Adipocyte (in vitro differentiated cells): ENCODE data around the gene CETN3.
A peak's percentile ranks its signal among the peaks of the same experiment; 100 is the strongest.

Source experiments
- DNase-seq: peaks from one replicate; pipeline ENCODE4 v3.0.0-alpha.2; 2015; ENCODE audit warnings: low read depth
- H3K27me3 ChIP-seq: replicated peaks from 2 replicates; pipeline ENCODE4 v1.7.0; 2013; ENCODE audit warnings: mild to moderate bottlenecking, low read length, moderate library complexity; ENCODE audit not compliant: control insufficient read depth, insufficient read depth
- H3K36me3 ChIP-seq: 2 replicates; pipeline ENCODE4 v1.7.0; 2013; ENCODE audit warnings: low read length, mild to moderate bottlenecking, moderate library complexity; ENCODE audit not compliant: control insufficient read depth, insufficient read depth, severe bottlenecking
- H3K4me1 ChIP-seq: 2 replicates; pipeline ENCODE4 v1.7.0; 2013; ENCODE audit warnings: mild to moderate bottlenecking, low read length, moderate library complexity; ENCODE audit not compliant: control insufficient read depth, insufficient read depth
- H3K4me3 ChIP-seq: 2 replicates; pipeline ENCODE4 v1.7.0; 2013; ENCODE audit warnings: mild to moderate bottlenecking, low read length, moderate library complexity
- H3K9ac ChIP-seq: 2 replicates; pipeline ENCODE4 v1.7.0; 2013; ENCODE audit warnings: mild to moderate bottlenecking, low read length, moderate library complexity
- H3K9me3 ChIP-seq: 2 replicates; pipeline ENCODE4 v1.7.0; 2013; ENCODE audit warnings: mild to moderate bottlenecking, low read length, moderate library complexity; ENCODE audit not compliant: control insufficient read depth

Gene CETN3

GRCh38 chr5:90406466-90406865, 3.1 kb downstream of the CETN3 start:
- H3K9ac ChIP-seq = no peak overlapping the region
- H3K36me3 ChIP-seq = peaks cover 11% of the 10 kb centered on the region
- peak; percentile 5 for DNase-seq
- no peaks in the 10 kb centered on the region for H3K9me3 ChIP-seq
- no peak overlapping the region for H3K4me3 ChIP-seq
- H3K4me1 ChIP-seq = peaks cover 27% of the 10 kb centered on the region
- no peaks in the 10 kb centered on the region for H3K27me3 ChIP-seq

GRCh38 chr5:90402521-90403255, 6.9 kb downstream of the CETN3 start:
- Histone ChIP-seq H3K9me3 (no peaks in the 10 kb centered on the region), H3K27me3 (no peaks in the 10 kb centered on the region), H3K4me1 (peaks cover 10% of the 10 kb centered on the region), H3K36me3 (peaks cover 27% of the 10 kb centered on the region), H3K4me3 (no peak overlapping the region), H3K9ac (no peak overlapping the region)
- DNase-seq = peak; percentile 42

- Histone ChIP-seq H3K36me3 (peaks cover 19% of the 10 kb centered on the region), H3K9me3 (no peaks in the 10 kb centered on the region), H3K27me3 (no peaks in the 10 kb centered on the region), H3K4me1 (peaks cover 6% of the 10 kb centered on the region), H3K4me3 (no peak overlapping the region), H3K9ac (no peak overlapping the region)
- DNase-seq = no peak
Measured at GRCh38 chr5:90399251-90399650, 10.3 kb downstream of the CETN3 start.

GRCh38 chr5:90398726-90399125, 10.8 kb downstream of the CETN3 start:
- H3K27me3 ChIP-seq = no peaks in the 10 kb centered on the region
- H3K4me1 ChIP-seq = peaks cover 6% of the 10 kb centered on the region
- DNase-seq = no peak
- H3K9ac ChIP-seq = no peak overlapping the region
- H3K36me3 ChIP-seq = peaks cover 23% of the 10 kb centered on the region
- no peak overlapping the region for H3K4me3 ChIP-seq
- no peaks in the 10 kb centered on the region for H3K9me3 ChIP-seq

- no peak for DNase-seq
- H3K36me3 ChIP-seq = peaks cover 23% of the 10 kb centered on the region
Measured at GRCh38 chr5:90395005-90395404, 14.6 kb downstream of the CETN3 start.

GRCh38 chr5:90390928-90391327, 18.6 kb downstream of the CETN3 start:
- H3K4me3 ChIP-seq = no peak overlapping the region
- no peak overlapping the region for H3K9ac ChIP-seq
- no peaks in the 10 kb centered on the region for H3K27me3 ChIP-seq
- no peaks in the 10 kb centered on the region for H3K9me3 ChIP-seq
- H3K36me3 ChIP-seq = peaks cover 4% of the 10 kb centered on the region
- no peak for DNase-seq
- H3K4me1 ChIP-seq = peaks cover 4% of the 10 kb centered on the region

More at GRCh38 chr5:90395005-90395404, 14.6 kb downstream of the CETN3 start:
- H3K4me1 ChIP-seq = peaks cover 4% of the 10 kb centered on the region
- no peaks in the 10 kb centered on the region for H3K9me3 ChIP-seq
- H3K9ac ChIP-seq = no peak overlapping the region
- no peaks in the 10 kb centered on the region for H3K27me3 ChIP-seq
- no peak overlapping the region for H3K4me3 ChIP-seq

- Histone ChIP-seq H3K27me3 (no peaks in the 10 kb centered on the region), H3K4me1 (peaks cover 4% of the 10 kb centered on the region)
Measured at GRCh38 chr5:90390326-90390725, 19.2 kb downstream of the CETN3 start.

GRCh38 chr5:90387508-90387907, 22.0 kb downstream of the CETN3 start:
- no peak overlapping the region for H3K9ac ChIP-seq
- H3K9me3 ChIP-seq = no peaks in the 10 kb centered on the region
- no peak for DNase-seq
- H3K4me1 ChIP-seq = peaks cover 4% of the 10 kb centered on the region
- H3K4me3 ChIP-seq = no peak overlapping the region
- no peaks in the 10 kb centered on the region for H3K36me3 ChIP-seq
- no peaks in the 10 kb centered on the region for H3K27me3 ChIP-seq

More at GRCh38 chr5:90390326-90390725, 19.2 kb downstream of the CETN3 start:
- H3K9me3 ChIP-seq = no peaks in the 10 kb centered on the region
- peaks cover 4% of the 10 kb centered on the region for H3K36me3 ChIP-seq
- no peak overlapping the region for H3K9ac ChIP-seq
- no peak for DNase-seq
- H3K4me3 ChIP-seq = no peak overlapping the region

GRCh38 chr5:90386099-90386710, 23.4 kb downstream of the CETN3 start:
- Histone ChIP-seq H3K4me3 (no peak overlapping the region), H3K27me3 (no peaks in the 10 kb centered on the region), H3K4me1 (peaks cover 4% of the 10 kb centered on the region), H3K9me3 (no peaks in the 10 kb centered on the region), H3K36me3 (no peaks in the 10 kb centered on the region), H3K9ac (no peak overlapping the region)
- DNase-seq = peak; percentile 71

- H3K36me3 ChIP-seq = no peaks in the 10 kb centered on the region
- no peak overlapping the region for H3K9ac ChIP-seq
- H3K4me1 ChIP-seq = no peaks in the 10 kb centered on the region
- H3K27me3 ChIP-seq = peaks cover 3% of the 10 kb centered on the region
- no peak for DNase-seq
- H3K9me3 ChIP-seq = no peaks in the 10 kb centered on the region
- H3K4me3 ChIP-seq = no peak overlapping the region
Measured at GRCh38 chr5:90384389-90384788, 25.2 kb downstream of the CETN3 start.

- DNase-seq = no peak
- Histone ChIP-seq H3K36me3 (no peaks in the 10 kb centered on the region), H3K4me1 (no peaks in the 10 kb centered on the region), H3K9ac (no peak overlapping the region), H3K4me3 (no peak overlapping the region), H3K27me3 (peaks cover 3% of the 10 kb centered on the region), H3K9me3 (no peaks in the 10 kb centered on the region)
Measured at GRCh38 chr5:90383903-90384302, 25.7 kb downstream of the CETN3 start.
